Activated T-cell treated with anti-CD3 and anti-CD28 coated beads, Interleukin-2, amount 50 U/mL, for 4 hours (primary cell): ENCODE data around the gene TLCD4. TPM values are rescaled to one million over a fixed set of nuclear protein-coding genes. Genes with fewer than 3 reads are reported as not detected.

Experiments
- ATAC-seq, 2 donors: fragments of 200-7000 bp; cut with Tn5 transposase; one replicate each; pipeline ENCODE4 v1.10.0; 2021
- DNase-seq: peaks from one replicate; pipeline ENCODE4 v3.0.0-alpha.2; 2020
- H3K27me3 Mint-ChIP-seq: one replicate; pipeline ENCODE4 v1.8.0; 2021; ENCODE audit warnings: low read depth, mixed read lengths
- H3K36me3 Mint-ChIP-seq: one replicate; pipeline ENCODE4 v1.8.0; 2022; ENCODE audit warnings: mixed read lengths; ENCODE audit not compliant: insufficient read depth
- H3K4me1 Mint-ChIP-seq: one replicate; pipeline ENCODE4 v1.8.0; 2021; ENCODE audit warnings: low read depth, mixed read lengths
- H3K4me3 Mint-ChIP-seq: one replicate; pipeline ENCODE4 v1.8.0; 2021; ENCODE audit warnings: mild to moderate bottlenecking, moderate library complexity, mixed read lengths
- H3K9me3 Mint-ChIP-seq: one replicate; pipeline ENCODE4 v1.8.0; 2021; ENCODE audit warnings: mixed read lengths
- total RNA-seq, 3 donors: library from RNA; stranded (reverse); gene quantifications; one replicate each; pipeline ENCODE4 v1.2.1, GENCODE V29; 2021

Gene TLCD4
- under 1 TPM; 0.03 to 0.15 (median 0.03) TPM for total RNA-seq

- peak; percentile 72 to 76 for ATAC-seq
- Mint-ChIP-seq H3K4me3 (peak within 1 kb of the TSS; percentile 85), H3K27me3 (peaks cover 48% of the 10 kb centered on the region), H3K36me3 (no peaks in the 10 kb centered on the region), H3K4me1 (peaks cover 7% of the 10 kb centered on the region), H3K9me3 (no peaks in the 10 kb centered on the region)
- DNase-seq: peak; percentile 36
Measured at GRCh38 chr1:95117207-95118066, at the start of gene TLCD4. TLCD4 (plus strand) TSS chr1:95117355; CDS start chr1:95143902, 26,547 bp downstream.

GRCh38 chr1:95067568-95067967, 49.6 kb upstream of the TLCD4 start:
- Mint-ChIP-seq H3K27me3 (no peaks in the 10 kb centered on the region), H3K9me3 (no peaks in the 10 kb centered on the region), H3K36me3 (peaks cover 27% of the 10 kb centered on the region), H3K4me1 (peaks cover 13% of the 10 kb centered on the region), H3K4me3 (no peak overlapping the region)
- DNase-seq (no peak), ATAC-seq (no peak)

- DNase-seq: no peak
- Mint-ChIP-seq H3K9me3 (no peaks in the 10 kb centered on the region), H3K4me1 (peaks cover 18% of the 10 kb centered on the region), H3K36me3 (peaks cover 16% of the 10 kb centered on the region), H3K4me3 (no peak overlapping the region), H3K27me3 (no peaks in the 10 kb centered on the region)
- no peak for ATAC-seq
Measured at GRCh38 chr1:95068956-95069709, 48.0 kb upstream of the TLCD4 start.

DNA sequence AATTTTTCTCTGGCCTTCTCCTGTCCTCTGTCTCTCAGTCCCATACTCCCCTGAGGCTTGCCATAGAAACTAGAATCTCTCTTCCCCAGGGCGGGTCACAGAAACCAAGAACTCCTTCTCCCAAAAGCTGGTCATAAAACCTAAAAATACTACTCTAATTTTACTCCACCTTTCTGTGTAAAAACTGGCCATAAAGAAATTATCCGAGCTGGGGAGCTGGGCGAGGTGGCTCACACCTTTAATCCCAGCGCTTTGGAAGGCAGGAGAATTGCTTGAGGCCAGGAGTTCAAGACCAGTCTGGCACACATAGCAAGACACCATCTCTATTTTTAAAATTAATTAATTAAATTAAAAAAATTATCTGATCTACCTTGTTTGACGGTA, 47.5 kb upstream of the TLCD4 start:
- Mint-ChIP-seq H3K27me3 (no peaks in the 10 kb centered on the region), H3K9me3 (no peaks in the 10 kb centered on the region), H3K4me1 (peaks cover 18% of the 10 kb centered on the region), H3K4me3 (no peak overlapping the region), H3K36me3 (peaks cover 13% of the 10 kb centered on the region)
- ATAC-seq (no peak), DNase-seq (no peak)

- Mint-ChIP-seq H3K9me3 (no peaks in the 10 kb centered on the region), H3K4me1 (peaks cover 18% of the 10 kb centered on the region), H3K36me3 (peaks cover 9% of the 10 kb centered on the region), H3K27me3 (peaks cover 5% of the 10 kb centered on the region), H3K4me3 (peak overlapping the region; percentile 91)
- no peak for DNase-seq
- no peak for ATAC-seq
Measured at GRCh38 chr1:95071539-95071938, 45.6 kb upstream of the TLCD4 start.

DNA sequence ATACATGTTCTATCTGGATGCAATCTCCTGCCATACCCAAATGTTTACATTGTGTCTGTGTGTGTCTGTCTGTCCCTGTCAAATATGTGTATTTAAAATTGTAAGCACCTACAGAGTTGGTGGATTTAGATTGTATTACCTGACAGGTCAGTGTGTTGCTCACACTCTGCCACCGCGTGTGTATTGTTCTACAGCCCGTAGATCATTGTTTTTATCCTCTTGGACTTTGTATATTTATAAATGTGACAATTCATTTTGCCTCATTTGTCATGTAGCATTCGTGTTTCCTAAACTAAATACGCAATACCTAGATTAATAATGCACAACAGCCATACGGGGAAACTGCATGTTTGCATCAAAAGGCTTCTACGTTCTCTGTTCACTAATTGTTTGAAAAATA, 45.0 kb upstream of the TLCD4 start:
- DNase-seq (no peak), ATAC-seq (no peak)
- peaks cover 5% of the 10 kb centered on the region for H3K27me3 Mint-ChIP-seq

GRCh38 chr1:95072532-95073419, 44.4 kb upstream of the TLCD4 start, which contains the start of gene ALG14:
ALG14 (minus strand) TSS chr1:95072951; CDS start chr1:95072898, 53 bp downstream.
- DNase-seq: peak; percentile 86
- Mint-ChIP-seq H3K36me3 (peaks cover 4% of the 10 kb centered on the region), H3K4me1 (peaks cover 18% of the 10 kb centered on the region), H3K27me3 (peaks cover 5% of the 10 kb centered on the region), H3K9me3 (no peaks in the 10 kb centered on the region), H3K4me3 (peak within 1 kb of the TSS; percentile 91)
- ATAC-seq: peak; percentile 98

More for the DNA sequence above, 45.0 kb upstream of the TLCD4 start:
- H3K36me3 Mint-ChIP-seq: peaks cover 9% of the 10 kb centered on the region
- peak overlapping the region; percentile 91 for H3K4me3 Mint-ChIP-seq
- H3K4me1 Mint-ChIP-seq: peaks cover 18% of the 10 kb centered on the region
- no peaks in the 10 kb centered on the region for H3K9me3 Mint-ChIP-seq

DNA sequence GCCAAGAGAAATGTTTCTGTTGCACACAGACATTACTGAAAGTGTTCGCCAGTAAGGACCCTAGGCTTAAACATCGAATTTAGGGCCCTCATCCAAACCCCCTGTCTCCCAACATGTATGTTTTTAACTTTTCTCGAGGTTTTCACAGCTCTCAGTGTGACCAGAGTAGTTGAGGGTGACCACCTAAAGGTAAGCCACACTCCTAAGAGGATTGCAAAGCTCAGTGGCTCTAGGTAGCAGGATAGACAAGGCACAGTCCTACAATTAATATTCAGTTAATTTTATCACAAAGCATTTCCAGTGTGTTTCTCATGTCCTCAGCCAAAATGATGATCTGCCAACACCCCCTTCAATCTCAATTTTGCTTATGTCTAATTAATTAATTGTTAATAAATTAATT, 43.7 kb upstream of the TLCD4 start:
- DNase-seq: no peak
- Mint-ChIP-seq H3K36me3 (peaks cover 4% of the 10 kb centered on the region), H3K9me3 (no peaks in the 10 kb centered on the region), H3K27me3 (peaks cover 5% of the 10 kb centered on the region), H3K4me3 (peak overlapping the region; percentile 91), H3K4me1 (peaks cover 18% of the 10 kb centered on the region)
- no peak for ATAC-seq

DNA sequence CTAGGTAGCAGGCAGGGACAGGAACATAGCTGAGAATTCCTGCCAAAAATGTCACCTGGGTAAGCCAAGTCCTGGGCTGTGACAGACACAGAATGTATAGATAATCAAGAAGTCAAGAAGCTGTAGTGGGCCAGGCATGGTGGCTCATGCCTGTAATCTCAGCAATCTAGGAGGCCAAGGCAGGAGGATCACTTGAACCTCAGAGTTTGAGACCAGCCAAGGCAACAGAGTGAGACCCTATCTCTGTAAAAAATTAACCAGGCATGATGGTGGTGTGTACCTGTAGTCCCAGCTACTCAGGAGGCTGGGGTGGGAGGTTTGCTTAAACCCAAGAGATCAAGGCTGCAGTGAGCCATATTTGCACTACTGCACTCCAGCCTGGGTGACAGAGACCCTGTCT, 41.1 kb upstream of the TLCD4 start:
- Mint-ChIP-seq H3K27me3 (peaks cover 5% of the 10 kb centered on the region), H3K4me1 (peaks cover 16% of the 10 kb centered on the region), H3K9me3 (no peaks in the 10 kb centered on the region), H3K36me3 (no peaks in the 10 kb centered on the region), H3K4me3 (no peak overlapping the region)
- DNase-seq (no peak), ATAC-seq (no peak)

- Mint-ChIP-seq H3K9me3 (no peaks in the 10 kb centered on the region), H3K4me1 (no peaks in the 10 kb centered on the region), H3K27me3 (peaks cover 9% of the 10 kb centered on the region), H3K36me3 (no peaks in the 10 kb centered on the region), H3K4me3 (no peak overlapping the region)
- ATAC-seq (no peak), DNase-seq (no peak)
Measured at GRCh38 chr1:95080446-95080845, 36.7 kb upstream of the TLCD4 start.

GRCh38 chr1:95080879-95081278, 36.3 kb upstream of the TLCD4 start:
- ATAC-seq (no peak), DNase-seq (no peak)
- Mint-ChIP-seq H3K4me3 (no peak overlapping the region), H3K9me3 (no peaks in the 10 kb centered on the region), H3K4me1 (no peaks in the 10 kb centered on the region), H3K27me3 (peaks cover 7% of the 10 kb centered on the region), H3K36me3 (no peaks in the 10 kb centered on the region)

- peak; percentile 7 for DNase-seq
- peaks cover 9% of the 10 kb centered on the region for H3K27me3 Mint-ChIP-seq
- peak in 1 of 2 donors; percentile 59 for ATAC-seq
- no peak overlapping the region for H3K4me3 Mint-ChIP-seq
- H3K9me3 Mint-ChIP-seq: no peaks in the 10 kb centered on the region
- H3K4me1 Mint-ChIP-seq: no peaks in the 10 kb centered on the region
- H3K36me3 Mint-ChIP-seq: no peaks in the 10 kb centered on the region
Measured at GRCh38 chr1:95084317-95085176, 32.6 kb upstream of the TLCD4 start.

DNA sequence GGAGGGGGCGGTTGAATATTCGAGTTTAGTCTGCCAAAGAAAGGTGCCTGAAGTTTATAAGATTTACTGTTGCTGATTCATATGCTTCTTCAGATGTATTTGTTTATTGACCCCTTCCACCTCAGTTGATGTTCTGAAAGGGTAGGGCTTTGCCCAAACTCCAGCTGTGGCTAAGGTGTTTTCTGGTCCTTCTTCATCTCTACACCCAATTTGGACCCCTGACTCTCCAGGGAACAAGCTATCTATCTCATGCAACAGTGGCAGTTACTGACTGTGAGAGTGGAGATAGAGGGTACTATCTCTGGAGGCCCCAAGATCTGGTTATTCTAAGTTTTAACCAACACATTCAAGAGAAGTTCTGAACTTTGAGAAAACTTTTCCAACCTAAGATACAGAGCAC, 31.8 kb upstream of the TLCD4 start:
- H3K36me3 Mint-ChIP-seq: no peaks in the 10 kb centered on the region
- H3K4me3 Mint-ChIP-seq: no peak overlapping the region
- H3K4me1 Mint-ChIP-seq: no peaks in the 10 kb centered on the region
- no peaks in the 10 kb centered on the region for H3K9me3 Mint-ChIP-seq
- H3K27me3 Mint-ChIP-seq: peaks cover 12% of the 10 kb centered on the region
- ATAC-seq (no peak), DNase-seq (no peak)
